Prostate gland (tissue), 2 donors: ENCODE results near the gene IGFBP2.

Source experiments
- POLR2A ChIP-seq: fragments of 450-650 bp; IDR thresholded peaks from one replicate; pipeline ENCODE4 v1.6.1; 2016; ENCODE audit warnings: antibody characterized with exemption, mild to moderate bottlenecking
- TF ChIP-seq, protein P1 (sequence below), 4 experiments: fragments of 200-600 bp in 2 of 4; fragments of 450-650 bp in 2 of 4; sonication (generic) in 2 of 4; IDR thresholded peaks; 1 replicate in 3 of 4; 2 replicates in 1 of 4; pipeline ENCODE4 v1.5.1; 2016 to 2019; ENCODE audit warnings: antibody characterized with exemption in 4 of 4, mild to moderate bottlenecking in 2 of 4, moderate library complexity in 2 of 4

- TF ChIP-seq, protein P1, sequence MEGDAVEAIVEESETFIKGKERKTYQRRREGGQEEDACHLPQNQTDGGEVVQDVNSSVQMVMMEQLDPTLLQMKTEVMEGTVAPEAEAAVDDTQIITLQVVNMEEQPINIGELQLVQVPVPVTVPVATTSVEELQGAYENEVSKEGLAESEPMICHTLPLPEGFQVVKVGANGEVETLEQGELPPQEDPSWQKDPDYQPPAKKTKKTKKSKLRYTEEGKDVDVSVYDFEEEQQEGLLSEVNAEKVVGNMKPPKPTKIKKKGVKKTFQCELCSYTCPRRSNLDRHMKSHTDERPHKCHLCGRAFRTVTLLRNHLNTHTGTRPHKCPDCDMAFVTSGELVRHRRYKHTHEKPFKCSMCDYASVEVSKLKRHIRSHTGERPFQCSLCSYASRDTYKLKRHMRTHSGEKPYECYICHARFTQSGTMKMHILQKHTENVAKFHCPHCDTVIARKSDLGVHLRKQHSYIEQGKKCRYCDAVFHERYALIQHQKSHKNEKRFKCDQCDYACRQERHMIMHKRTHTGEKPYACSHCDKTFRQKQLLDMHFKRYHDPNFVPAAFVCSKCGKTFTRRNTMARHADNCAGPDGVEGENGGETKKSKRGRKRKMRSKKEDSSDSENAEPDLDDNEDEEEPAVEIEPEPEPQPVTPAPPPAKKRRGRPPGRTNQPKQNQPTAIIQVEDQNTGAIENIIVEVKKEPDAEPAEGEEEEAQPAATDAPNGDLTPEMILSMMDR (IDR thresholded peaks at IDR 0.05) = no peak
- TF ChIP-seq POLR2A = no peak
Measured at GRCh38 chr2:216590780-216591179, 42.4 kb upstream of the IGFBP2 start.
